Stimulated activated memory B cell treated with anti-CD40 and anti-IgM and Interleukin-4, amounts not matched to agents 10 μg/mL and 1 μg/mL and 100 μg/mL, for 72 hours (primary cell): ENCODE results near the gene ZBTB8A.

Experiments
- ATAC-seq: fragments of 150-1000 bp; cut with Tn5 transposase; 2 replicates; pipeline ENCODE4 v1.10.0; 2021
- H3K27ac Mint-ChIP-seq: one replicate; pipeline ENCODE4 v1.8.0; 2022; ENCODE audit warnings: mild to moderate bottlenecking, mixed read lengths
- H3K27me3 Mint-ChIP-seq: one replicate; pipeline ENCODE4 v1.8.0; 2022; ENCODE audit warnings: mixed read lengths
- H3K36me3 Mint-ChIP-seq: one replicate; pipeline ENCODE4 v1.8.0; 2022; ENCODE audit warnings: mixed read lengths
- H3K4me1 Mint-ChIP-seq: one replicate; pipeline ENCODE4 v1.8.0; 2022; ENCODE audit warnings: mixed read lengths
- H3K4me3 Mint-ChIP-seq: one replicate; pipeline ENCODE4 v1.8.0; 2022; ENCODE audit warnings: mild to moderate bottlenecking, moderate library complexity, mixed read lengths
- H3K9me3 Mint-ChIP-seq: one replicate; pipeline ENCODE4 v1.8.0; 2022; ENCODE audit warnings: mixed read lengths

ZBTB8A gene

DNA sequence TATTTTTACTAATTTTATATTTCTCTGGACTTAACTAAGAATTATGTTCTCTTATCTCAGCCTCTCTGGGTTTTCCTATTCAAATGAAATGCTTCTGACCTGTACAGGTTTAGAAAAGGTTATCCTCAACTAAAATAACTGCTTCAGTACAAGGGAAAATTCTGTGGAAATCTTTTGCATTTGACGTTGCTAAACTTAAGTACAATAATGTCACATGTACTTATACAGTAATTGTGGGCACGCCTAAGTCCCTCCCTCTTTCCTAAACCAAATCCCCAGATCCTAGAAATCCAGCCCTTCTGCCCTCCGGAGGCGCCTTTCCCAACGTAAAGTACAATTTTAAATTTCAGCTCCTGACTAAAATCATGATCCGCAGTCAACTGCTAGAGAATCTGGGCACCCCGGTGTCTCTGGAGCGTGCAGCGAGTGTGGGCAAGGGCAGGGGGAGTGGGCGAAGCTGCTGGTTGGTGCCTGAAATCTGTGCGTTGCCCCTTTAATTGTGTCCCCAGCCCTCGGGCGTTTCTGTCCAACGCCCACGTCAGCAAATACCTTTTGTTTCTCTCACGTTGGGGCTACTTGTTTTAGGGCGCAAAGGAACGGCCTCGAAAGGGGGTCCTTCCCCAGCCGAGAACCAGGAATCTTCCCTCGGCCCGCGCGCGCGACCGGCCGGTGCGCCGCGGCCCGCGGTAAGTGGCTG lies at the start of gene ZBTB8A:
Gene ZBTB8A (plus strand): TSS at position 541 of the 697 bp plus-strand sequence. CDS start 53,505 bp downstream, outside the sequence.
- Mint-ChIP-seq H3K27ac (peak within 1 kb of the TSS; percentile 60), H3K4me1 (peaks cover 38% of the 10 kb centered on the region)
- peak; percentile 74 for ATAC-seq

GRCh38 chr1:32489774-32490454 lies 49.3 kb upstream of the ZBTB8A start:
- no peak for ATAC-seq
- H3K4me3 Mint-ChIP-seq, result no peak overlapping the region
- no peaks in the 10 kb centered on the region for H3K36me3 Mint-ChIP-seq
- no peaks in the 10 kb centered on the region for H3K4me1 Mint-ChIP-seq
- H3K27ac Mint-ChIP-seq, result no peak overlapping the region
- no peaks in the 10 kb centered on the region for H3K9me3 Mint-ChIP-seq
- peaks cover 17% of the 10 kb centered on the region for H3K27me3 Mint-ChIP-seq

More for the DNA sequence above, at the start of gene ZBTB8A:
- Mint-ChIP-seq H3K4me3 (peak within 1 kb of the TSS; percentile 85), H3K36me3 (no peaks in the 10 kb centered on the region), H3K9me3 (no peaks in the 10 kb centered on the region), H3K27me3 (peaks cover 24% of the 10 kb centered on the region)

DNA sequence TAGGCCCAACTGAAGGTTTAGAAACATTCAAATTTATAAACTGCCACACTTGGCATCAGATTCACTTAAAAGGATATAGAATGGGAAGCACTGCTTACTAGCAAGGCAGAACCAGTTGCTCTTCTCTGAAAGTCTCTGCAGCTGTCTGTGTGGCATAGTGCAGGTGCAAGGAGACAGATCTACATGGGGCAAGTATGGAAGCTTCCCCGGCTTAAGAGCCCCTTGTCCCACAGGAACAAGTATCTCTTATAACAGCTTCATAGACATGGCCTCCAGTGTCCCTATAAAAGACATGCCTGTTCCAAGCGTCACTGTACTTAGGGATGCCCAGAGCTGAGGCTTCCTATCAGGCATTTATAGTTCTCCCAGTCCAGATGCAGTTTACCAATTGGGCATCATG lies 47.8 kb upstream of the ZBTB8A start:
- H3K27ac Mint-ChIP-seq, result no peak overlapping the region
- no peaks in the 10 kb centered on the region for H3K36me3 Mint-ChIP-seq
- ATAC-seq, result no peak
- H3K4me3 Mint-ChIP-seq, result no peak overlapping the region
- no peaks in the 10 kb centered on the region for H3K4me1 Mint-ChIP-seq
- peaks cover 12% of the 10 kb centered on the region for H3K27me3 Mint-ChIP-seq
- H3K9me3 Mint-ChIP-seq, result no peaks in the 10 kb centered on the region

DNA sequence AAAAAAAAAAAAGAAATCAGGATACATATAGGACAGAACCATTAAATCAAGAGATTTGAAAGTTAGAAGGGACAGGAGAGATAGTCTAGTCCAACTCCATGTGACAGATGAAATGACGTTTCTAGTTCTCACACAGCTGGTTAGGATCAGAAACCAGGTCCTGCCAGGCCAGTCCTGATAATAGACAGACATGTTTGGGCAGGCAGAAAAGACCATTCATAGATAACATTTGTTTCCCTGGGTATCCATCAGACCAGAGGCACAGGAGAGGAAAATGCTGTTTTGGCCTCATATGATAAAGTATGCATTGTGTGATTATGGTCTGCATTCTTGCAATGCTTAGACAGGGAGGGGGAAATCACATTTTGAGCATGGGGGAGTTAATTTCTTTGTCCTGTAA lies 45.0 kb upstream of the ZBTB8A start:
- no peak for ATAC-seq
- Mint-ChIP-seq H3K4me3 (no peak overlapping the region), H3K27me3 (peaks cover 20% of the 10 kb centered on the region), H3K9me3 (no peaks in the 10 kb centered on the region), H3K27ac (no peak overlapping the region), H3K36me3 (no peaks in the 10 kb centered on the region), H3K4me1 (no peaks in the 10 kb centered on the region)

GRCh38 chr1:32494711-32495337 lies 44.4 kb upstream of the ZBTB8A start:
- ATAC-seq, result no peak
- Mint-ChIP-seq H3K36me3 (no peaks in the 10 kb centered on the region), H3K9me3 (no peaks in the 10 kb centered on the region), H3K4me3 (no peak overlapping the region), H3K27ac (no peak overlapping the region), H3K27me3 (peaks cover 26% of the 10 kb centered on the region), H3K4me1 (peaks cover 3% of the 10 kb centered on the region)

GRCh38 chr1:32496127-32496526 lies 43.1 kb upstream of the ZBTB8A start:
- Mint-ChIP-seq H3K27me3 (peaks cover 32% of the 10 kb centered on the region), H3K27ac (no peak overlapping the region), H3K9me3 (no peaks in the 10 kb centered on the region), H3K4me1 (peaks cover 6% of the 10 kb centered on the region), H3K4me3 (no peak overlapping the region), H3K36me3 (no peaks in the 10 kb centered on the region)
- ATAC-seq, result no peak

- Mint-ChIP-seq H3K27ac (no peak overlapping the region), H3K4me3 (no peak overlapping the region), H3K4me1 (peaks cover 6% of the 10 kb centered on the region), H3K36me3 (no peaks in the 10 kb centered on the region), H3K27me3 (peaks cover 47% of the 10 kb centered on the region), H3K9me3 (no peaks in the 10 kb centered on the region)
- ATAC-seq, result no peak
Measured at GRCh38 chr1:32498751-32499150, 40.5 kb upstream of the ZBTB8A start.

GRCh38 chr1:32500387-32501209 lies 38.6 kb upstream of the ZBTB8A start:
- Mint-ChIP-seq H3K27ac (peak overlapping the region; percentile 42), H3K4me1 (peaks cover 6% of the 10 kb centered on the region), H3K4me3 (peak overlapping the region; percentile 80), H3K36me3 (no peaks in the 10 kb centered on the region), H3K27me3 (peaks cover 44% of the 10 kb centered on the region), H3K9me3 (no peaks in the 10 kb centered on the region)
- peak; percentile 85 for ATAC-seq

DNA sequence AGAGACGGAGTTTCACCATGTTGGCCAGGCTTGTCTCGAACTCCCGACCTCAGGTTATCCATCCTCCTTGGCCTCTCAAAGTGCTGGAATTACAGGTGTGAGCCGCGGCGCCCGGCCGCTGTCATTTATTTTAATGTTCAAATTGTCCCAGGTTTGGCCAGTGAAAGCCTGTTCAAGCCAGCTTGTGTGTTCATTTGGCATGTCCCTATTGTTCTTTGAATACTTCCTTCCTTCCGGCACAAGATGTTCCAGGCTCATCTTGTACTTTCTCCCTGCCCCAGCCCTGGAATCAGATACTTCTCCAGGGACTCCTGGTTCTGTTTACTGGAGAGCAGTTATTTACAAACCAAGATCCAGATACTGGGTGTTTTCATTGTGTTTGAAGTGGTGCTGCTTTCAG lies 37.4 kb upstream of the ZBTB8A start:
- Mint-ChIP-seq H3K4me3 (no peak overlapping the region), H3K36me3 (no peaks in the 10 kb centered on the region), H3K4me1 (peaks cover 6% of the 10 kb centered on the region), H3K9me3 (no peaks in the 10 kb centered on the region), H3K27ac (no peak overlapping the region), H3K27me3 (peaks cover 46% of the 10 kb centered on the region)
- ATAC-seq, result no peak

- Mint-ChIP-seq H3K4me3 (no peak overlapping the region), H3K36me3 (no peaks in the 10 kb centered on the region), H3K9me3 (no peaks in the 10 kb centered on the region), H3K27me3 (peaks cover 59% of the 10 kb centered on the region), H3K27ac (no peak overlapping the region), H3K4me1 (peaks cover 6% of the 10 kb centered on the region)
- ATAC-seq, result no peak
Measured at GRCh38 chr1:32503153-32503552, 36.1 kb upstream of the ZBTB8A start.

- no peak overlapping the region for H3K4me3 Mint-ChIP-seq
- no peaks in the 10 kb centered on the region for H3K9me3 Mint-ChIP-seq
- no peak overlapping the region for H3K27ac Mint-ChIP-seq
- no peaks in the 10 kb centered on the region for H3K4me1 Mint-ChIP-seq
- H3K36me3 Mint-ChIP-seq, result no peaks in the 10 kb centered on the region
- ATAC-seq, result no peak
- peaks cover 34% of the 10 kb centered on the region for H3K27me3 Mint-ChIP-seq
Measured at GRCh38 chr1:32507021-32507420, 32.2 kb upstream of the ZBTB8A start.

DNA sequence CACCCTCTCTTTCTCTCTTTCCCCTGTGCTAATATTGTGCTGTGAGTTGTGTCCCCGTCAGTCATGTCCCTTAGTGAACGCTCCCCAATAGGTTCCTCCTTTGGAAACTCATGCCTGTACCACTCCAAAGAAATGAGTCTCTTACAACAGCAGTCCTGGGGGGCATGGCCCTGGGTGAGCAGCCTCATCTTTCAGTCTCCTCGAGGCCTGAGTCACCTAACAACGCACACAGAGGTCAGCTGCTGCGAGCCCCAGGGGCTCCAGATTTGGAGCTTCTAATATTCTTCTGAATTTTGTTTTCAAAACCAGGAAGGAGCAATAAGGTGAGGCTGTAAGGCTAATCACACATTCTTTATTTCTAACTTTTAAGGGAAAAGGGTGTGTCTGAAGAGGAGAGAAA lies 30.5 kb upstream of the ZBTB8A start:
- H3K4me1 Mint-ChIP-seq, result no peaks in the 10 kb centered on the region
- H3K27me3 Mint-ChIP-seq, result peaks cover 42% of the 10 kb centered on the region
- no peaks in the 10 kb centered on the region for H3K36me3 Mint-ChIP-seq
- H3K9me3 Mint-ChIP-seq, result no peaks in the 10 kb centered on the region
- H3K27ac Mint-ChIP-seq, result no peak overlapping the region
- H3K4me3 Mint-ChIP-seq, result no peak overlapping the region
- ATAC-seq, result no peak

GRCh38 chr1:32509939-32510338 lies 29.3 kb upstream of the ZBTB8A start:
- no peaks in the 10 kb centered on the region for H3K4me1 Mint-ChIP-seq
- H3K36me3 Mint-ChIP-seq, result no peaks in the 10 kb centered on the region
- no peaks in the 10 kb centered on the region for H3K9me3 Mint-ChIP-seq
- H3K27ac Mint-ChIP-seq, result no peak overlapping the region
- no peak overlapping the region for H3K4me3 Mint-ChIP-seq
- ATAC-seq, result no peak
- H3K27me3 Mint-ChIP-seq, result peaks cover 51% of the 10 kb centered on the region

DNA sequence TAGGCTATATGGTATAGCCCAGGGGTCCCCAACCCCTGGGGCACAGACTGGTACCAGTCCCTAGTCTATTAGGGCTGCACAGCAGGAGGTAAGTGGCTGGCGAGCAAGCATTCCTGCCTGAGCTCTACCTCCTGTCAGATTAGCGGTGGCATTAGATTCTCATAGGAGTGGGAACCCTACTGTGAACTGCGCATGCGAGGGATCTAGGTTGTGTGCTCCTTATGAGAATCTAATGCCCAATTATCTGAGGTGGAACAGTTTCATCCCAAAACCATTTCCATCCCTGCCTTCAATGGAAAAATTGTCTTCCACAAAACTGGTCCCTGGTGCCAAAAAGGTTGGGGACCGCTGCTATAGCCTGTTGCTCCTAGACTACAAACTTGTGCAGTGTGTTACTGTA lies 22.8 kb upstream of the ZBTB8A start:
- no peak overlapping the region for H3K4me3 Mint-ChIP-seq
- H3K9me3 Mint-ChIP-seq, result no peaks in the 10 kb centered on the region
- no peak overlapping the region for H3K27ac Mint-ChIP-seq
- H3K27me3 Mint-ChIP-seq, result peaks cover 40% of the 10 kb centered on the region
- peaks cover 14% of the 10 kb centered on the region for H3K4me1 Mint-ChIP-seq
- no peaks in the 10 kb centered on the region for H3K36me3 Mint-ChIP-seq
- ATAC-seq, result no peak

GRCh38 chr1:32518976-32519375 lies 20.3 kb upstream of the ZBTB8A start:
- H3K4me1 Mint-ChIP-seq, result peaks cover 18% of the 10 kb centered on the region
- no peaks in the 10 kb centered on the region for H3K36me3 Mint-ChIP-seq
- H3K27me3 Mint-ChIP-seq, result peaks cover 26% of the 10 kb centered on the region
- H3K9me3 Mint-ChIP-seq, result no peaks in the 10 kb centered on the region
- no peak overlapping the region for H3K4me3 Mint-ChIP-seq
- H3K27ac Mint-ChIP-seq, result no peak overlapping the region
- ATAC-seq, result no peak
